Suprapubic skin (tissue), 4 donors: ENCODE data around the gene HLCS. TPM values are rescaled to one million over a fixed set of nuclear protein-coding genes. Genes with fewer than 3 reads are reported as not detected.

Experiments used
- DNase-seq, 2 donors: peaks; one replicate each; pipeline ENCODE4 v3.0.0-alpha.2; 2019; ENCODE audit warnings: low spot score in 2 of 2
- H3K27ac ChIP-seq: fragments of 200-600 bp; sonication (generic); one replicate; pipeline ENCODE4 v1.5.1; 2019
- H3K27me3 ChIP-seq: fragments of 200-600 bp; sonication (generic); one replicate; pipeline ENCODE4 v1.5.1; 2019
- H3K36me3 ChIP-seq: fragments of 200-600 bp; sonication (generic); one replicate; pipeline ENCODE4 v1.5.1; 2019
- H3K4me1 ChIP-seq: fragments of 200-600 bp; sonication (generic); one replicate; pipeline ENCODE4 v1.5.1; 2019
- H3K4me3 ChIP-seq: fragments of 200-600 bp; sonication (generic); one replicate; pipeline ENCODE4 v1.5.1; 2019; ENCODE audit warnings: mild to moderate bottlenecking
- H3K9me3 ChIP-seq: fragments of 200-600 bp; sonication (generic); one replicate; pipeline ENCODE4 v1.5.1; 2019
- CTCF ChIP-seq, 2 donors: fragments of 200-600 bp in 1 of 2; fragments of 450-650 bp in 1 of 2; sonication (generic) in 1 of 2; IDR thresholded peaks; one replicate each; pipeline ENCODE4 v1.5.1; 2016 to 2019; ENCODE audit warnings: antibody characterized with exemption in 2 of 2, mild to moderate bottlenecking in 1 of 2, moderate library complexity in 1 of 2
- EP300 ChIP-seq: sonication (generic); formaldehyde crosslinking; IDR thresholded peaks from one replicate; pipeline ENCODE4 v1.6.1; 2017; ENCODE audit warnings: antibody characterized with exemption
- POLR2A ChIP-seq, 2 donors: fragments of 450-650 bp; IDR thresholded peaks; one replicate each; pipeline ENCODE4 v1.6.1; 2017; ENCODE audit warnings: antibody characterized with exemption in 2 of 2, mild to moderate bottlenecking in 2 of 2, moderate library complexity in 2 of 2
- POLR2AphosphoS5 ChIP-seq, 3 donors: sonication (generic); formaldehyde crosslinking; IDR thresholded peaks; one replicate each; pipeline ENCODE4 v1.6.1; 2017; ENCODE audit warnings: antibody characterized with exemption in 3 of 3
- WGBS: methylation state at CpG from one replicate; pipeline ENCODE4 v1.1.5; 2018; 5-methylcytosine and 5-hydroxymethylcytosine counted together
- total RNA-seq, 4 donors: library from RNA; depleted of rRNA; stranded (reverse); fragments of >200 nt; gene quantifications; one replicate each; pipeline ENCODE4 v1.1.0, GENCODE V29; 2016

HLCS gene
- total RNA-seq, 4 donors from 2014 or later = 8.4 to 16.1 (median 11.5) TPM

GRCh38 chr21:36929622-36930021, 36.8 kb downstream of the HLCS start:
- no peaks in the 10 kb centered on the region for H3K27me3 ChIP-seq
- TF ChIP-seq POLR2A (IDR thresholded peaks at IDR 0.05) (no peak), POLR2AphosphoS5 (IDR thresholded peaks at IDR 0.05) (no peak), CTCF (IDR thresholded peaks at IDR 0.05) (no peak), EP300 (no peak)
- no peak for DNase-seq
- no peak overlapping the region for H3K4me3 ChIP-seq
- H3K36me3 ChIP-seq = peaks cover 4% of the 10 kb centered on the region
- no peaks in the 10 kb centered on the region for H3K4me1 ChIP-seq
- no peaks in the 10 kb centered on the region for H3K9me3 ChIP-seq
- WGBS = 36% methylated on average over 7 of the region's 7 CpGs
- H3K27ac ChIP-seq = no peak overlapping the region

GRCh38 chr21:36928960-36929359, 37.5 kb downstream of the HLCS start:
- no peaks in the 10 kb centered on the region for H3K9me3 ChIP-seq
- H3K4me3 ChIP-seq = no peak overlapping the region
- 83% methylated on average over 5 of the region's 5 CpGs for WGBS
- DNase-seq = no peak
- peaks cover 4% of the 10 kb centered on the region for H3K36me3 ChIP-seq
- H3K27me3 ChIP-seq = no peaks in the 10 kb centered on the region
- H3K4me1 ChIP-seq = no peaks in the 10 kb centered on the region
- TF ChIP-seq POLR2AphosphoS5 (IDR thresholded peaks at IDR 0.05) (no peak), POLR2A (IDR thresholded peaks at IDR 0.05) (no peak), EP300 (no peak), CTCF (IDR thresholded peaks at IDR 0.05) (no peak)
- no peak overlapping the region for H3K27ac ChIP-seq

DNA sequence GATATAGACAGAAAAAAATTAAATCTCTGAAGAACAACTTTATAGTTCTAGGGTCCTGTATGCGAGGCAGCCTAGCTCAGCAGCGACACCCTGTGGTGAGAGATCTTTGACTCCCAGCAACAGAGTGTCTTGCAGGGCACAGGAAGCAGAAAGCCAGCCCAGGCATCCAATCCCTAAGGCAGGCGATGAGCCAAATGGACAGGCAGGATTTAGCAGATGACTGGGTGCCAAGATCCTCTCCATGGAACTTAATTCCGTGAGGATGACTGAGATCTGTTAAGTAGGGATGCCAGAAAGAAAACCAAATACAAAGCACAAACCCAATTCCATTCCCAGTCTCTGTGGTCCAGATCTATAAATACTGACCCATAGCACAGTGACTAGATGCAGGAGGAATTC, 38.8 kb downstream of the HLCS start:
- H3K36me3 ChIP-seq = peaks cover 4% of the 10 kb centered on the region
- H3K27me3 ChIP-seq = no peaks in the 10 kb centered on the region
- no peaks in the 10 kb centered on the region for H3K9me3 ChIP-seq
- H3K27ac ChIP-seq = no peak overlapping the region
- no peak for TF ChIP-seq EP300
- peak; percentile 73 to 84 for TF ChIP-seq CTCF (IDR thresholded peaks at IDR 0.05)
- no peaks in the 10 kb centered on the region for H3K4me1 ChIP-seq
- WGBS = 7% methylated on average over 4 of the region's 4 CpGs
- peak; percentile 86 to 88 for DNase-seq
- H3K4me3 ChIP-seq = no peak overlapping the region

- no peaks in the 10 kb centered on the region for H3K4me1 ChIP-seq
- no peaks in the 10 kb centered on the region for H3K27me3 ChIP-seq
- no peak overlapping the region for H3K4me3 ChIP-seq
- H3K36me3 ChIP-seq = peaks cover 4% of the 10 kb centered on the region
- no peak for TF ChIP-seq CTCF (IDR thresholded peaks at IDR 0.05)
- no peak for TF ChIP-seq POLR2AphosphoS5 (IDR thresholded peaks at IDR 0.05)
- no peak for TF ChIP-seq POLR2A (IDR thresholded peaks at IDR 0.05)
- TF ChIP-seq EP300 = no peak
- no peaks in the 10 kb centered on the region for H3K9me3 ChIP-seq
- DNase-seq = no peak
- H3K27ac ChIP-seq = no peak overlapping the region
- 80% methylated on average over 17 of the region's 17 CpGs for WGBS
Observed at GRCh38 chr21:36926989-36927718, 39.3 kb downstream of the HLCS start.

GRCh38 chr21:36923270-36923669, 43.2 kb downstream of the HLCS start:
- H3K36me3 ChIP-seq = peaks cover 4% of the 10 kb centered on the region
- H3K9me3 ChIP-seq = no peaks in the 10 kb centered on the region
- peaks cover 2% of the 10 kb centered on the region for H3K4me1 ChIP-seq
- no peaks in the 10 kb centered on the region for H3K27me3 ChIP-seq
- TF ChIP-seq EP300 = no peak
- no peak for TF ChIP-seq CTCF (IDR thresholded peaks at IDR 0.05)
- no peak for TF ChIP-seq POLR2AphosphoS5 (IDR thresholded peaks at IDR 0.05)
- TF ChIP-seq POLR2A (IDR thresholded peaks at IDR 0.05) = no peak
- 67% methylated on average over 14 of the region's 14 CpGs for WGBS
- H3K27ac ChIP-seq = no peak overlapping the region
- no peak overlapping the region for H3K4me3 ChIP-seq
- no peak for DNase-seq
